Naive thymus-derived CD8-positive, alpha-beta T cell (primary cell): ENCODE data around the gene TTL. TPM values are rescaled to one million over a fixed set of nuclear protein-coding genes. Genes with fewer than 3 reads are reported as not detected.

ENCODE experiments used
- ATAC-seq, 2 donors: fragments of 150-1000 bp; cut with Tn5 transposase in 1 of 2; sonication (Bioruptor Pico), chemical (Tn5 transposase) in 1 of 2; 1 replicate in 1 of 2; 2 replicates in 1 of 2; pipeline ENCODE4 v1.10.0; 2021; ENCODE audit warnings: mild to moderate bottlenecking in 2 of 2, moderate library complexity in 2 of 2
- POLR2A ChIA-PET: fragments of 350-600 bp; sonication (Branson Sonifier 250); formaldehyde crosslinking; loops from one replicate; lab custom pipeline; 2021; ENCODE audit warnings: antibody characterized with exemption; lab: Charles Lee
- DNase-seq, 10 donors: peaks; one replicate each; pipeline versions ENCODE4 v3.0.0 to v3.0.0-alpha.2; 2020 to 2022
- H3K27ac Mint-ChIP-seq, 10 donors: one replicate each; pipeline ENCODE4 v1.8.0; 2020 to 2022; ENCODE audit warnings: mild to moderate bottlenecking in 10 of 10, mixed read lengths in 10 of 10, moderate library complexity in 4 of 10, inconsistent platforms in 1 of 10
- H3K27me3 Mint-ChIP-seq, 5 donors: one replicate each; pipeline ENCODE4 v1.8.0; 2021 to 2022; ENCODE audit warnings: mixed read lengths in 5 of 5
- H3K36me3 Mint-ChIP-seq, 3 donors: one replicate each; pipeline ENCODE4 v1.8.0; 2020 to 2022; ENCODE audit warnings: mixed read lengths in 3 of 3, mild to moderate bottlenecking in 2 of 3, inconsistent platforms in 1 of 3
- H3K4me1 Mint-ChIP-seq, 4 donors: one replicate each; pipeline ENCODE4 v1.8.0; 2021 to 2022; ENCODE audit warnings: mixed read lengths in 4 of 4
- H3K4me3 Mint-ChIP-seq, 10 donors: one replicate each; pipeline ENCODE4 v1.8.0; 2020 to 2022; ENCODE audit warnings: mild to moderate bottlenecking in 10 of 10, mixed read lengths in 10 of 10, moderate library complexity in 6 of 10, inconsistent platforms in 1 of 10
- H3K9me3 Mint-ChIP-seq, 9 donors: one replicate each; pipeline ENCODE4 v1.8.0; 2020 to 2022; ENCODE audit warnings: mixed read lengths in 9 of 9, mild to moderate bottlenecking in 3 of 9, inconsistent platforms in 1 of 9, moderate library complexity in 1 of 9
- polyA plus RNA-seq, 3 donors: library from polyadenylated mRNA; unstranded; fragments of 300-500 nt; fragmentation: Illumina TruSeq; gene quantifications; one replicate each; pipeline ENCODE4 v1.2.3, GENCODE V29; 2021
- total RNA-seq, 8 experiments: library from RNA in 2 of 8; stranded (reverse) in 2 of 8; gene quantifications; one replicate each; pipeline ENCODE4 v1.2.3 and lab custom pipeline; 2021 to 2026

The TTL gene
- total and polyA plus RNA-seq, 5 experiments from 2014 or later, result 1.7 to 18.9 (median 3.3) TPM

DNA sequence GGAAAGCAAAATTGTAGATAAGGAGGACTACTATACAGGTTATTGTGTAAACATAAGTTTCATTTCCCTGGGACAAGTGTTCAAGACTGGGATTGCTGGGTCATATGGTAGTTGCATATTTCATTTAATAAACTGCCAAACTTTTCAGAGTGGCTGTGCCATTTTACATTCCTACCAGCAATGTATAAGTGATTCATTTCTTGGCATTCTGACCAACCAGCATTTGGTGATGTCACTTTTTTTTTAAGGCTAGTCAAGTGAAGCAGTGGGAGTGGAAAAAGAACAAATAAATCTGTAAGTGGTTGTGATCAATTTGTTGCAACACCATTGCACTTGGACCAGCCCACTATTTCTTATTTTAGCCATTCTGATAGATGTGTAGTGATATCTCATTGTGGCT, 97.3 kb downstream of the TTL start:
- no peak for ATAC-seq
- POLR2A ChIA-PET, result no interaction called here
- Mint-ChIP-seq H3K36me3 (peaks cover 0 to 26% (median 15%) of the 10 kb centered on the region in 3 donors), H3K27me3 (no peaks in the 10 kb centered on the region), H3K4me1 (peaks cover 4 to 22% (median 14%) of the 10 kb centered on the region in 4 donors), H3K27ac (no peak overlapping the region), H3K9me3 (peaks cover 0 to 4% (median 0%) of the 10 kb centered on the region in 9 donors), H3K4me3 (no peak overlapping the region)
- DNase-seq, result no peak

DNA sequence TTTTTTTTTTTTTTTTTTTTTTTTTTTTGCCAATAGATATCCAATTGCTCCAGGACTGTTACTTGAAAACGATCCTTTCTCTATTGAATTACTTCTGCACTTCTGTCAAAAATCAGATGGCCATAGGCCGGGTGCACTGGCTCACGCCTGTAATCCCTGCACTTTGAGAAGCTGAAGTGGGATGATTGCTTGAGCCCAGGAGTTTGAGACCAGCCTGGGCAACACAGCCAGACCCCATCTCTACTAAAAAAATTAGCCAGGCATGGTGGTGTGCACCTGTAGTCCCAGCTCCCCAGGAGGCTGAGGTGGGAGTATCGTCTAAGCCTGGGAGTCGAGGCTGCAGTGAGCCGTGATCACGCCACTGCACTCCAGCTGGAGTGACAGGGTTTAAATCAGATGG, 98.1 kb downstream of the TTL start:
- no peak overlapping the region for H3K4me3 Mint-ChIP-seq
- H3K27me3 Mint-ChIP-seq, result no peaks in the 10 kb centered on the region
- H3K4me1 Mint-ChIP-seq, result peaks cover 10 to 29% (median 22%) of the 10 kb centered on the region in 4 donors
- POLR2A ChIA-PET, result no interaction called here
- peaks cover 0 to 19% (median 8%) of the 10 kb centered on the region in 3 donors for H3K36me3 Mint-ChIP-seq
- peaks cover 0 to 4% (median 0%) of the 10 kb centered on the region in 9 donors for H3K9me3 Mint-ChIP-seq
- ATAC-seq (no peak), DNase-seq (no peak)
- H3K27ac Mint-ChIP-seq, result no peak overlapping the region

DNA sequence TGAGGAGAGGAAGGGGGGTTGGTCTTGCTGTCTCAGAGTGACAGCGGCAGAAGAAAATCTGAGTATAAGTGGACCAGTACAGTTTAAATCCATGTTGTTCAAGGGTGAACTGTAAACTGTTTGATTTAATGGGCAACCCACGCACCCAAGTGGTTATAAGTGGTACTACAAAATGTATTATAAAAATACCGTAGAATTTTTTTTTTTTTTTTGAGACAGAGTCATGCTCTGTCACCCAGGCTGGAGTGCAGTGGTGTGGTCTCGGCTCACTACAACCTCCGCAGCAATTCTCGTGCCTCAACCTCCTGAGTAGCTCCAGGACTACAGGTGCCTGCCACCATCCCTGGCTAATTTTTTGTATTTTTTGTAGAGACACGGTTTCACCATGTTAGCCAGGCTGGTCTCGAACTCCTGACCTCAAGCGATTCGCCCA, 100.4 kb downstream of the TTL start:
- peak overlapping the region in 6 of 10 donors; percentile 16 to 85 (median 52) for H3K27ac Mint-ChIP-seq
- ATAC-seq, result peak; percentile 4 to 17
- H3K36me3 Mint-ChIP-seq, result peaks cover 0 to 11% (median 0%) of the 10 kb centered on the region in 3 donors
- H3K4me3 Mint-ChIP-seq, result peak overlapping the region in 6 of 10 donors; percentile 11 to 48 (median 19)
- DNase-seq, result peak in 7 of 10 donors; percentile 6 to 66 (median 29)
- no peaks in the 10 kb centered on the region for H3K27me3 Mint-ChIP-seq
- POLR2A ChIA-PET, result interaction anchor here (0.7 to 3.6 kb wide), 3 partner anchors 48 to 102 kb away, joined by 4 to 14 read pairs (median 6); no protein-coding TSS in a partner anchor
- peaks cover 19 to 50% (median 37%) of the 10 kb centered on the region in 4 donors for H3K4me1 Mint-ChIP-seq
- peaks cover 0 to 4% (median 0%) of the 10 kb centered on the region in 9 donors for H3K9me3 Mint-ChIP-seq

DNA sequence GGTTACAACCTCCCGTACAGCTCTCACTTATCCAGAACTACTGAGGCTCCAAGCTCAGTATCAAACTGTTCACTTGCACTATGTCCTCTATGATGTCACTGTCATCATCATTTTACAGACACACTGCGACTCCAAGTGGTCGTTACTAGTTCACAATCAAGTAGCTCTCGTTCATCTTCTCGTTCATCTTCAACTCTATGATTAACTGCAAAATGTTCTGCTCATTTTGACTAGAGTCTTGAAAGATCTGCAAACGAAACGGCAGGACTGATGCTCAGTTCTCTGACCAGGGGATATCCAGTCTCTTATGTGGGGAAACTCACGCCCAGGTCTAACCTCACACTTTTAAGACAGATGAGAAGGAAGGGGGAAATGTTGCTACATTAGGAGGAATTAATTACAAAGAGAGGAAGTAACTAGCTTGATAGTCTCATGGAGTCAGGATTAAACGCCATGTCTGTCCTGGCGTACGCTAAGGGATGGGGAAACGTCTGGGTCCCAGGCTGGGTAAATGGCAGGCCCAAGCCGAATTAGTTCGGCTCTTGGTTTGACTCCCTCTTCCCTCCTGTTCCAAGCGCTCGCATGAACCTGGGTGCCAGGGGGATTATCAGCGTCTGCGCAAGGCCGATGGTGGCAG, 101.7 kb downstream of the TTL start:
- peaks cover 4 to 23% (median 5%) of the 10 kb centered on the region in 3 donors for H3K36me3 Mint-ChIP-seq
- POLR2A ChIA-PET, result interaction anchor here (0.6 to 3.6 kb wide), 8 partner anchors 42 to 405 kb away, joined by 3 to 15 read pairs (median 5); partner anchors contain the start of genes POLR1B and SLC20A1
- peak overlapping the region; percentile 94 to 98 (median 98) for H3K27ac Mint-ChIP-seq
- DNase-seq, result peak in 2 of 10 donors; percentile 13 to 15
- no peaks in the 10 kb centered on the region for H3K27me3 Mint-ChIP-seq
- peak overlapping the region; percentile 89 to 99 (median 96) for H3K4me3 Mint-ChIP-seq
- peaks cover 0 to 4% (median 0%) of the 10 kb centered on the region in 9 donors for H3K9me3 Mint-ChIP-seq
- ATAC-seq, result no peak
- peaks cover 21 to 54% (median 39%) of the 10 kb centered on the region in 4 donors for H3K4me1 Mint-ChIP-seq

DNA sequence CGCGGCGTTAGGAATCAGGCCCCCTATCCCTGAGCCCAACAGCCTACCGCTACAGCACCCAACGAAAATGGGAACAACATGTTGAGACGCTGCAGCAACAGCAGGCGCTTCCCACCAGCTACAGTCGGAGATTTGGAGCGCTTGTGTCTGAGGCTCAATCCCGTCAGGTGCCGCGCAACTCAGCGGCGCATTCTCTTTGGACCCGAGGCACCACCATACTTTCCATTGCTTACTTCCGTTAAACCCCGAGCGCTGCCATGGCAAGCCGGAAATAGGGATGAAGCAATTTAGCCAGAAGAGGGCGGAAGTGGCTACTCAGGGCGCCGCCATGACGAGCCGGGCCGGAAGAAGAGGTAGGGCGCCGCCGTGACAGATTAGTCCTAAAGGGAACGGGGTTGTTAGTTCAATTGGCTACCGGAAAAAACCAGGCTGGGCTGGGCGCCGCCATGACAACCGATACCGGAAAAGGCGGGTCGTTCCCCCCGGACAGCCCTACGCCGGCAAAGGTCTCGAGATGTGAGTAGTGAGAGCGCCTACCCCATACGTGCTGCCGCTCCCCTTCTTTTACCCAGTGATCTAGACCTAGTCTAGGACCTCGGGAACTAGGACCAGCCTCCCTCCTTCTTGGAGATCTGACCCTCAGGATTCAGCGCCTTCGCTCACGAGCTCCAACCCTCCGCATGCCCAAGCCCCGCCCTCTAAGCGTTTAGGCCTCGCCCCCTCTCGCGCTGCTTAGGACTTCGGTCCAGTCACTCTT, 102.4 kb downstream of the TTL start, which contains the start of gene CHCHD5:
Gene CHCHD5 (plus strand): TSS at position 476 of the 757 bp plus-strand sequence. CDS start 39 bp downstream, at position 515.
- Mint-ChIP-seq H3K4me1 (peaks cover 21 to 52% (median 39%) of the 10 kb centered on the region in 4 donors), H3K27me3 (no peaks in the 10 kb centered on the region)

DNA sequence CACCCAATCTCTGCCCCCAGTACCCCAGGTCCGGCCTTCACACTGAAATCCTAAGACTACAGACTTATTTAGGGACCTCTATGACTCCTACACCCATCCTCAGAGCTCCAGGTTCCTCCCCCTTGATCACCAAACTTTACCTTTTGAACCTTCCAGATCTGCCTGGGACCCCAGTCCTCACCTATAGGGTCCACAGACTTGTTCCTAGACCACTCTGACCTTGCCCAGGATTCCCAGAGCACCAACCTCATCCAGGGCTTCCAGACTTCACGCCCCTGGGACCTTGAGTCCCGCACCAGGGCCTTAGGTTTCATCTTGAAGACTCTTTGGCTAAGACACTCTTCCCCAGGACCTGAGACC, 102.9 kb downstream of the TTL start:
- Mint-ChIP-seq H3K27me3 (no peaks in the 10 kb centered on the region), H3K27ac (peak overlapping the region; percentile 94 to 98 (median 98)), H3K36me3 (peaks cover 4 to 31% (median 7%) of the 10 kb centered on the region in 3 donors), H3K9me3 (peaks cover 0 to 4% (median 0%) of the 10 kb centered on the region in 9 donors), H3K4me3 (peak overlapping the region; percentile 89 to 99 (median 96)), H3K4me1 (peaks cover 21 to 50% (median 39%) of the 10 kb centered on the region in 4 donors)
- POLR2A ChIA-PET, result interaction anchor here (0.6 to 3.6 kb wide), 5 partner anchors 43 to 1464 kb away, joined by 3 to 15 read pairs (median 12); partner anchors contain the start of genes BCL2L11, POLR1B and SLC20A1
- no peak for ATAC-seq
- peak in 1 of 10 donors; percentile 8 for DNase-seq

More for the DNA sequence above, 102.4 kb downstream of the TTL start, which contains the start of gene CHCHD5:
- H3K36me3 Mint-ChIP-seq, result peaks cover 4 to 27% (median 7%) of the 10 kb centered on the region in 3 donors
- peak within 1 kb of the TSS; percentile 89 to 99 (median 96) for H3K4me3 Mint-ChIP-seq
- peak; percentile 77 to 97 (median 92) for DNase-seq
- ATAC-seq, result peak; percentile 89 to 92
- H3K27ac Mint-ChIP-seq, result peak within 1 kb of the TSS; percentile 94 to 98 (median 98)
- H3K9me3 Mint-ChIP-seq, result peaks cover 0 to 4% (median 0%) of the 10 kb centered on the region in 9 donors
- POLR2A ChIA-PET, result interaction anchor here (1.1 to 3.6 kb wide), 7 partner anchors 42 to 328 kb away, joined by 3 to 15 read pairs (median 6); partner anchors contain the start of genes POLR1B and SLC20A1

DNA sequence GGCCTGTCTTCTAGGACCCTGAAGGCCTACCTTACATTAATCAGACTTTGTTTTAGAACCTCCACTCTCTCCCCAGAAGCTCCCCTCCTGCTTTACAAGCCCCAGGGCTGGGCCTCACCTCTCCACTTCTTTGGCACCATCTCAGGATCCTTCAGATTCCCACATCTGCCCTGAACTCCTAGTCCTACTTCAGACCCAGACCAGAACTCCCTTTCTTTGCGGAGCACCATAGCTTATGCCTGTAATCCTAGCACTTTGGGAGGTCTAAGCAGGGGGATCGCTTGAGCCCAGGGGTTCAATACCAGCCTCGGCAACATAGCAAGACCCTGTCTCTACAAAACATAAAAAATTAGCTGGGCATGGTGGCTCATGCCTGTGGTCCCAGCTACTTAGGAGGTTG, 103.4 kb downstream of the TTL start:
- DNase-seq (no peak), ATAC-seq (no peak)
- Mint-ChIP-seq H3K36me3 (peaks cover 4 to 36% (median 9%) of the 10 kb centered on the region in 3 donors), H3K4me1 (peaks cover 21 to 50% (median 39%) of the 10 kb centered on the region in 4 donors), H3K27me3 (no peaks in the 10 kb centered on the region), H3K27ac (peak overlapping the region; percentile 81 to 98 (median 96)), H3K9me3 (peaks cover 0 to 4% (median 0%) of the 10 kb centered on the region in 9 donors), H3K4me3 (peak overlapping the region; percentile 89 to 99 (median 96))
- POLR2A ChIA-PET, result interaction anchor here (0.6 to 3.6 kb wide), 4 partner anchors 43 to 1465 kb away, joined by 3 to 15 read pairs (median 13); partner anchors contain the start of genes BCL2L11, POLR1B and SLC20A1

DNA sequence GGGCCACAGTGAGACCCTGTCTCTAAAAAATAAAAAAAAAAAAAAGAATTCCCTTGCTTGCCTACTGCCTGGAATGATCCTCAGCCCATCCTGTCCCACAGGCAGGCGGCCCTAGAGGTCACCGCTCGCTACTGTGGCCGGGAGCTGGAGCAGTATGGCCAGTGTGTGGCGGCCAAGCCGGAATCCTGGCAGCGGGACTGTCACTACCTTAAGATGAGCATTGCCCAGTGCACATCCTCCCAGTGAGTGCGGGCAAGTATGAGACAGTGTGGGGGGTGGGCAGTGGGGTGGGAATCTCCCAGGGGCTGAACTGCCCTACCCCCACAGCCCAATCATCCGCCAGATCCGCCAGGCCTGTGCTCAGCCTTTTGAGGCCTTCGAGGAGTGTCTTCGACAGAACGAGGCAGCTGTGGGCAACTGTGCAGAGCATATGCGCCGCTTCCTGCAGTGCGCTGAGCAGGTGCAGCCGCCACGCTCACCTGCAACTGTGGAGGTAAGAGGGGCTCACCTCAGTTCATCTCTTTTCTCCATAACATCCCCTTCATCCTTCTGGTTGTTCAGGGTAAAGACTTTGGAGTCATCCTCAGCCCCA, 104.0 kb downstream of the TTL start:
- H3K4me3 Mint-ChIP-seq, result peak overlapping the region in 9 of 10 donors; percentile 38 to 99 (median 95)
- ATAC-seq (no peak), DNase-seq (no peak)
- peaks cover 4 to 36% (median 9%) of the 10 kb centered on the region in 3 donors for H3K36me3 Mint-ChIP-seq
- H3K27me3 Mint-ChIP-seq, result no peaks in the 10 kb centered on the region
- peaks cover 0 to 4% (median 0%) of the 10 kb centered on the region in 9 donors for H3K9me3 Mint-ChIP-seq
- H3K27ac Mint-ChIP-seq, result peak overlapping the region in 6 of 10 donors; percentile 3 to 98 (median 82)
- POLR2A ChIA-PET, result interaction anchor here (2.7 kb wide), 1 partner anchor 44 kb away, joined by 15 read pairs; the partner anchor contains the start of gene POLR1B
- peaks cover 22 to 50% (median 39%) of the 10 kb centered on the region in 4 donors for H3K4me1 Mint-ChIP-seq

DNA sequence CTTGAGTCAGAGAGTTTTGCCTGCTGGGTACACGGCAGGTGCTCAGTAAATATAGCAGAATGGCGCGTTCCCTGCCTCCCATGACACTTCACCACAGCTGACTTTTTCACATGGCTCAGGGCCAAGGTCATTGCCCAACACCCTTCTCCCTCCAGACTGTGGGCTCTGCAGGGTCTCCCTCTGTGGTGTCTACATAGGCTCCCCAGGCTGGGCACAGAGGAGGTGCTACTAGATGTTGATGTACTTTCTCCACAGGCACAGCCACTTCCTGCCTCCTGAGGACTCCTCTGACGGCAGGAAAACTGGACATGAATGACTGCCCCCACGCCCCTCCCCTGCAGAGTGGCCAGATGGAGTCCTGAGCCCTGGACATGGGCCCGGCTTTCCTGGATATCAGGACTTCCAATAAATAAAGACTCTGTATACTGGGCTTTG, 106.7 kb downstream of the TTL start:
- POLR2A ChIA-PET, result interaction anchor here (0.7 kb wide), 2 partner anchors 17 to 334 kb away, joined by 3 to 4 read pairs; partner anchors contain the start of gene ZC3H8
- Mint-ChIP-seq H3K36me3 (peaks cover 4 to 43% (median 11%) of the 10 kb centered on the region in 3 donors), H3K27me3 (no peaks in the 10 kb centered on the region), H3K27ac (peak overlapping the region in 1 of 10 donors; percentile 15), H3K4me3 (peak overlapping the region in 1 of 10 donors; percentile 54), H3K9me3 (peaks cover 0 to under 1% (median 0%) of the 10 kb centered on the region in 9 donors), H3K4me1 (peaks cover 23 to 38% (median 30%) of the 10 kb centered on the region in 4 donors)
- no peak for DNase-seq
- no peak for ATAC-seq
